HepG2 (cell line): Measurements from ENCODE around the gene ABCD4. TPM values are rescaled to one million over a fixed set of nuclear protein-coding genes. Genes with fewer than 3 reads are reported as not detected.
A peak's percentile ranks its signal among the peaks of the same experiment; 100 is the strongest.

Source experiments
- AGO2 ChIP-seq: fragments of 200-400 bp; formaldehyde crosslinking; optimal IDR thresholded peaks from 2 replicates; pipeline ENCODE3; 2017; ENCODE audit warnings: mild to moderate bottlenecking, low read depth, low read length, moderate library complexity
- DNMT3B ChIP-seq: conservative IDR thresholded peaks from 2 replicates; pipeline ENCODE4 v1.6.1; 2016; ENCODE audit warnings: missing biosample characterization, control low read depth
- E2F2 ChIP-seq: sonication (generic); formaldehyde crosslinking; IDR thresholded peaks from 2 replicates; pipeline ENCODE4 v1.4.0; 2020; ENCODE audit warnings: missing genetic modification reagents, borderline replicate concordance
- ESRRA ChIP-seq: sonication (generic); formaldehyde crosslinking; IDR thresholded peaks from 2 replicates; pipeline ENCODE4 v1.5.1; 2020; ENCODE audit warnings: mild to moderate bottlenecking, low read depth, missing genetic modification reagents
- FOXC1 ChIP-seq: sonication (generic); formaldehyde crosslinking; IDR thresholded peaks from 2 replicates; pipeline ENCODE4 v1.8.0; 2022; ENCODE audit warnings: mild to moderate bottlenecking, missing genetic modification reagents, borderline replicate concordance
- KLF9 ChIP-seq: IDR thresholded peaks from 2 replicates; pipeline ENCODE4 v1.6.1; 2016; ENCODE audit warnings: low read depth
- MXI1 ChIP-seq: IDR thresholded peaks from 3 replicates; pipeline ENCODE4 v1.6.1; 2012; ENCODE audit warnings: low read depth, low read length, inconsistent platforms, borderline replicate concordance
- NR2C2 ChIP-seq: sonication (generic); formaldehyde crosslinking; IDR thresholded peaks from 2 replicates; pipeline ENCODE4 v1.4.0; 2020; ENCODE audit warnings: missing genetic modification reagents, mild to moderate bottlenecking, moderate library complexity, borderline replicate concordance
- NR3C1 ChIP-seq: sonication (generic); formaldehyde crosslinking; IDR thresholded peaks from 2 replicates; pipeline ENCODE4 v1.4.0; 2020; ENCODE audit warnings: missing genetic modification reagents
- PHF5A ChIP-seq: IDR thresholded peaks from one replicate; pipeline ENCODE4 v1.6.1; 2018; ENCODE audit warnings: low read depth, missing genetic modification reagents; ENCODE audit not compliant: unreplicated experiment
- PITX1 ChIP-seq: sonication (generic); formaldehyde crosslinking; IDR thresholded peaks from 2 replicates; pipeline ENCODE4 v1.5.1; 2020; ENCODE audit warnings: mild to moderate bottlenecking, missing genetic modification reagents
- RFXANK ChIP-seq: IDR thresholded peaks from 2 replicates; pipeline ENCODE4 v1.6.1; 2016
- SIX1 ChIP-seq: sonication (generic); formaldehyde crosslinking; IDR thresholded peaks from 2 replicates; pipeline ENCODE4 v1.4.0; 2020; ENCODE audit warnings: missing genetic modification reagents, borderline replicate concordance
- SP4 ChIP-seq: sonication (generic); formaldehyde crosslinking; IDR thresholded peaks from 2 replicates; pipeline ENCODE4 v1.8.1; 2023; ENCODE audit warnings: mild to moderate bottlenecking, missing genetic modification reagents
- SRSF1 ChIP-seq: fragments of 200-400 bp; formaldehyde crosslinking; optimal IDR thresholded peaks from 2 replicates; pipeline ENCODE3; 2017; ENCODE audit warnings: mild to moderate bottlenecking, low read depth, low read length, moderate library complexity
- TEF ChIP-seq: sonication (generic); formaldehyde crosslinking; IDR thresholded peaks from 2 replicates; pipeline ENCODE4 v1.5.0; 2020; ENCODE audit warnings: missing genetic modification reagents
- TP53 ChIP-seq: sonication (generic); formaldehyde crosslinking; conservative IDR thresholded peaks from 2 replicates; pipeline ENCODE4 v1.4.0; 2020; ENCODE audit warnings: missing genetic modification reagents
- YEATS4 ChIP-seq: sonication (generic); formaldehyde crosslinking; IDR thresholded peaks from 2 replicates; pipeline ENCODE4 v1.4.0; 2020; ENCODE audit warnings: missing genetic modification reagents, borderline replicate concordance
- ZBTB14 ChIP-seq: sonication (generic); formaldehyde crosslinking; IDR thresholded peaks from 2 replicates; pipeline ENCODE4 v1.4.0; 2020; ENCODE audit warnings: missing genetic modification reagents
- ZNF33B ChIP-seq: sonication (generic); formaldehyde crosslinking; IDR thresholded peaks from 2 replicates; pipeline ENCODE4 v1.5.1; 2020; ENCODE audit warnings: mild to moderate bottlenecking, missing genetic modification reagents
- ZNF460 ChIP-seq: sonication (generic); formaldehyde crosslinking; IDR thresholded peaks from 2 replicates; pipeline ENCODE4 v1.5.1; 2020; ENCODE audit warnings: missing genetic modification reagents, mild to moderate bottlenecking, borderline replicate concordance
- ZNF883 ChIP-seq: sonication (generic); formaldehyde crosslinking; IDR thresholded peaks from 2 replicates; pipeline ENCODE4 v1.5.1; 2020; ENCODE audit warnings: mild to moderate bottlenecking, missing genetic modification reagents; ENCODE audit errors: not compliant biosample characterization
- polyA plus RNA-seq, 8 experiments: library from polyadenylated mRNA; depleted of rRNA in 3 of 8; stranded (reverse) in 7 of 8; unstranded in 1 of 8; fragments of >200 nt; fragmentation: Illumina TruSeq in 4 of 8; extraction: Trizol in 4 of 8; gene quantifications; 2 replicates each; pipeline versions ENCODE4 v1.2.1 to v1.2.3, GENCODE V29; 2011 to 2016; ENCODE audit warnings: low read depth in 4 of 8, missing spikeins in 1 of 8, mixed read lengths in 1 of 8; ENCODE audit not compliant: insufficient read depth in 1 of 8
- total RNA-seq, 5 experiments: library from RNA; depleted of rRNA; stranded (reverse); fragments of >200 nt; fragmentation: Illumina TruSeq; extraction: Trizol; gene quantifications; 2 replicates each; pipeline ENCODE4 v1.2.3, GENCODE V29; 2016; ENCODE audit warnings: low read depth in 1 of 5
- TF ChIP-seq, protein P1 (sequence below): sonication (generic); formaldehyde crosslinking; IDR thresholded peaks from 2 replicates; pipeline ENCODE4 v1.5.1; 2020; ENCODE audit warnings: missing genetic modification reagents, mild to moderate bottlenecking, borderline replicate concordance

The ABCD4 gene
- total and polyA plus RNA-seq, 2 of the 13 experiments (the other 11 are each of a cell fraction or from before 2014, with no cell fraction given) = 47.5 to 50.5 TPM

- TF ChIP-seq NR2C2 (CRISPR knock-in tag) (peak; percentile 57), AGO2 (peak; percentile 74), TP53 (no peak), SRSF1 (peak; percentile 82), ZNF33B (CRISPR knock-in tag) (peak; percentile 51; the same call in 1 of the 2 replicates), DNMT3B (CRISPR knock-in tag) (no peak), SP4 (CRISPR knock-in tag) (peak; percentile 80), E2F2 (CRISPR knock-in tag) (no peak), SIX1 (CRISPR knock-in tag) (peak; percentile 11; the same call in 1 of the 2 replicates), PHF5A (CRISPR knock-in tag) (peak; percentile 32), ESRRA (CRISPR knock-in tag) (no peak), ZBTB14 (no peak), YEATS4 (CRISPR knock-in tag) (peak; percentile 80; the same call in 1 of the 2 replicates), ZNF460 (CRISPR knock-in tag) (peak; percentile 15; the same call in 1 of the 2 replicates), MXI1 (peak; percentile 57; the same call in 1 of the 3 replicates), KLF9 (0 out of 2 replicates have a peak, but pooled peaks have one; percentile 16), PITX1 (CRISPR knock-in tag) (peak; percentile 77), ZNF883 (CRISPR knock-in tag) (no peak), NR3C1 (no peak), TEF (no peak), FOXC1 (CRISPR knock-in tag) (peak; percentile 88; the same call in 1 of the 2 replicates), RFXANK (CRISPR knock-in tag) (peak; percentile 48; the same call in 1 of the 2 replicates)
- TF ChIP-seq, protein P1, sequence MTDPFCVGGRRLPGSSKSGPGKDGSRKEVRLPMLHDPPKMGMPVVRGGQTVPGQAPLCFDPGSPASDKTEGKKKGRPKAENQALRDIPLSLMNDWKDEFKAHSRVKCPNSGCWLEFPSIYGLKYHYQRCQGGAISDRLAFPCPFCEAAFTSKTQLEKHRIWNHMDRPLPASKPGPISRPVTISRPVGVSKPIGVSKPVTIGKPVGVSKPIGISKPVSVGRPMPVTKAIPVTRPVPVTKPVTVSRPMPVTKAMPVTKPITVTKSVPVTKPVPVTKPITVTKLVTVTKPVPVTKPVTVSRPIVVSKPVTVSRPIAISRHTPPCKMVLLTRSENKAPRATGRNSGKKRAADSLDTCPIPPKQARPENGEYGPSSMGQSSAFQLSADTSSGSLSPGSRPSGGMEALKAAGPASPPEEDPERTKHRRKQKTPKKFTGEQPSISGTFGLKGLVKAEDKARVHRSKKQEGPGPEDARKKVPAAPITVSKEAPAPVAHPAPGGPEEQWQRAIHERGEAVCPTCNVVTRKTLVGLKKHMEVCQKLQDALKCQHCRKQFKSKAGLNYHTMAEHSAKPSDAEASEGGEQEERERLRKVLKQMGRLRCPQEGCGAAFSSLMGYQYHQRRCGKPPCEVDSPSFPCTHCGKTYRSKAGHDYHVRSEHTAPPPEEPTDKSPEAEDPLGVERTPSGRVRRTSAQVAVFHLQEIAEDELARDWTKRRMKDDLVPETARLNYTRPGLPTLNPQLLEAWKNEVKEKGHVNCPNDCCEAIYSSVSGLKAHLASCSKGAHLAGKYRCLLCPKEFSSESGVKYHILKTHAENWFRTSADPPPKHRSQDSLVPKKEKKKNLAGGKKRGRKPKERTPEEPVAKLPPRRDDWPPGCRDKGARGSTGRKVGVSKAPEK = peak; percentile 62; the same call in 1 of the 2 replicates
Observed at GRCh38 chr14:74302634-74303569, at the start of gene ABCD4 (continued).
